Gastroesophageal sphincter (tissue), 3 donors: Measurements from ENCODE around the gene TMPRSS4.

ENCODE experiments used
- CTCF ChIP-seq, 4 experiments: fragments of 200-600 bp in 2 of 4; fragments of 450-650 bp in 2 of 4; sonication (generic) in 1 of 4; IDR thresholded peaks; one replicate each; pipeline ENCODE4 v1.5.1; 2017 to 2019; ENCODE audit warnings: antibody characterized with exemption in 4 of 4, mild to moderate bottlenecking in 2 of 4, moderate library complexity in 2 of 4
- POLR2A ChIP-seq, 2 donors: fragments of 450-650 bp; IDR thresholded peaks; one replicate each; pipeline ENCODE4 v1.6.1; 2017; ENCODE audit warnings: antibody characterized with exemption in 2 of 2, mild to moderate bottlenecking in 2 of 2, moderate library complexity in 1 of 2

GRCh38 chr11:118049771-118050170 is 27.1 kb upstream of the TMPRSS4 start:
- TF ChIP-seq CTCF (IDR thresholded peaks at IDR 0.05) (no peak), POLR2A (IDR thresholded peaks at IDR 0.05) (no peak)
